Liver (tissue), 9 donors: ENCODE measurements around the gene NTN1. TPM values are rescaled to one million over a fixed set of nuclear protein-coding genes. Genes with fewer than 3 reads are reported as not detected.

ENCODE experiments used
- DNase-seq: peaks from one replicate; pipeline ENCODE4 v3.0.0-alpha.2; 2017; ENCODE audit warnings: low spot score
- H3K27ac ChIP-seq, 2 donors: one replicate each; pipeline ENCODE4 v1.7.0; 2013; ENCODE audit warnings: inconsistent platforms in 2 of 2, low read length in 2 of 2, control low read depth in 1 of 2, low read depth in 1 of 2, mild to moderate bottlenecking in 1 of 2
- H3K27me3 ChIP-seq, 4 donors: one replicate each; pipeline versions ENCODE4 v1.6.1 to v1.7.0; 2013; ENCODE audit warnings: low read length in 3 of 4, inconsistent platforms in 1 of 4, mild to moderate bottlenecking in 1 of 4, moderate library complexity in 1 of 4; ENCODE audit not compliant: control insufficient read depth in 4 of 4, insufficient read depth in 4 of 4
- H3K36me3 ChIP-seq, 4 donors: one replicate each; pipeline versions ENCODE4 v1.6.1 to v1.7.0; 2013; ENCODE audit warnings: low read length in 3 of 4, mild to moderate bottlenecking in 3 of 4, low read depth in 1 of 4, moderate library complexity in 1 of 4; ENCODE audit not compliant: control insufficient read depth in 4 of 4, insufficient read depth in 3 of 4
- H3K4me1 ChIP-seq, 4 donors: one replicate each; pipeline versions ENCODE4 v1.6.1 to v1.7.0; 2013; ENCODE audit warnings: low read length in 3 of 4, mild to moderate bottlenecking in 3 of 4, moderate library complexity in 1 of 4; ENCODE audit not compliant: control insufficient read depth in 4 of 4, insufficient read depth in 4 of 4
- H3K4me3 ChIP-seq, 3 donors: one replicate each; pipeline versions ENCODE4 v1.6.1 to v1.7.0; 2013; ENCODE audit warnings: low read length in 3 of 3, control low read depth in 1 of 3, low read depth in 1 of 3, mild to moderate bottlenecking in 1 of 3
- H3K9ac ChIP-seq, 2 donors: one replicate each; pipeline ENCODE4 v1.7.0; 2013; ENCODE audit warnings: low read length in 2 of 2, mild to moderate bottlenecking in 2 of 2, moderate library complexity in 2 of 2, control low read depth in 1 of 2, low read depth in 1 of 2
- H3K9me3 ChIP-seq, 4 donors: one replicate each; pipeline versions ENCODE4 v1.6.1 to v1.7.0; 2013; ENCODE audit warnings: low read length in 3 of 4; ENCODE audit not compliant: control insufficient read depth in 4 of 4
- ATF3 ChIP-seq: IDR thresholded peaks from 2 replicates; pipeline ENCODE4 v1.6.1; 2016; ENCODE audit warnings: antibody characterized with exemption
- CTCF ChIP-seq: fragments of 150-350 bp; IDR thresholded peaks from 2 replicates; pipeline ENCODE4 v1.5.1; 2017; ENCODE audit warnings: improper control_type of control experiment, low read depth, low read length; ENCODE audit not compliant: missing input control
- FOXA1 ChIP-seq: IDR thresholded peaks from 2 replicates; pipeline ENCODE4 v1.6.1; 2016; ENCODE audit warnings: antibody characterized with exemption
- FOXA2 ChIP-seq: IDR thresholded peaks from 2 replicates; pipeline ENCODE4 v1.6.1; 2016; ENCODE audit warnings: antibody characterized with exemption
- GABPA ChIP-seq, 2 donors: IDR thresholded peaks in 1 of 2; conservative IDR thresholded peaks in 1 of 2; 2 replicates each; pipeline ENCODE4 v1.6.1; 2016; ENCODE audit warnings: antibody characterized with exemption in 2 of 2, mild to moderate bottlenecking in 1 of 2, moderate library complexity in 1 of 2
- JUND ChIP-seq, 2 donors: IDR thresholded peaks; 2 replicates each; pipeline ENCODE4 v1.6.1; 2016; ENCODE audit warnings: antibody characterized with exemption in 2 of 2
- MAX ChIP-seq: IDR thresholded peaks from 2 replicates; pipeline ENCODE4 v1.6.1; 2016; ENCODE audit warnings: antibody characterized with exemption
- NR2F2 ChIP-seq: IDR thresholded peaks from 2 replicates; pipeline ENCODE4 v1.6.1; 2016; ENCODE audit warnings: antibody characterized with exemption
- RAD21 ChIP-seq, 2 donors: IDR thresholded peaks; 2 replicates each; pipeline ENCODE4 v1.6.1; 2016; ENCODE audit warnings: antibody characterized with exemption in 2 of 2, mild to moderate bottlenecking in 2 of 2
- REST ChIP-seq: IDR thresholded peaks from 2 replicates; pipeline ENCODE4 v1.6.1; 2016; ENCODE audit warnings: antibody characterized with exemption, mild to moderate bottlenecking
- SP1 ChIP-seq: IDR thresholded peaks from 2 replicates; pipeline ENCODE4 v1.6.1; 2018; ENCODE audit warnings: antibody characterized with exemption, mild to moderate bottlenecking
- TAF1 ChIP-seq: conservative IDR thresholded peaks from 2 replicates; pipeline ENCODE4 v1.6.1; 2016; ENCODE audit warnings: antibody characterized with exemption, mild to moderate bottlenecking
- YY1 ChIP-seq: IDR thresholded peaks from 2 replicates; pipeline ENCODE4 v1.6.1; 2016; ENCODE audit warnings: antibody characterized with exemption, mild to moderate bottlenecking
- ZBTB33 ChIP-seq: IDR thresholded peaks from 2 replicates; pipeline ENCODE4 v1.6.1; 2016; ENCODE audit warnings: antibody characterized with exemption
- WGBS: extraction: QIAGEN DNeasy Blood & Tissue Kit; methylation state at CpG from one replicate; pipeline ENCODE4 v1.1.7; 2013; 5-methylcytosine and 5-hydroxymethylcytosine counted together
- polyA plus RNA-seq, 2 donors: library from polyadenylated mRNA; stranded (reverse) in 1 of 2; unstranded in 1 of 2; fragments of 200-250 nt in 1 of 2; fragments of >200 nt in 1 of 2; fragmentation: Nextera tagmentation in 1 of 2; extraction: Ambion mirVana in 1 of 2; gene quantifications; one replicate each; pipeline versions ENCODE4 v1.2.1 to v1.2.3, GENCODE V29; 2013 to 2015
- total RNA-seq, 2 donors: library from RNA; depleted of rRNA; stranded (reverse); fragments of >200 nt; gene quantifications; one replicate each; pipeline ENCODE4 v1.2.3, GENCODE V29; 2014
- donor health status: healthy.
- donor health status: healthy.
- donor health status: healthy.
- donor health status: healthy.
- donor health status: healthy.

Gene NTN1
- total and polyA plus RNA-seq, 4 donors = 0.14 to 8.7 (median 4.3) TPM

GRCh38 chr17:9227819-9228407, 206.6 kb downstream of the NTN1 start:
- no peaks in the 10 kb centered on the region for H3K9me3 ChIP-seq
- no peak overlapping the region for H3K27ac ChIP-seq
- H3K27me3 ChIP-seq = no peaks in the 10 kb centered on the region
- no peaks in the 10 kb centered on the region for H3K36me3 ChIP-seq
- TF ChIP-seq MAX = no peak
- no peak for TF ChIP-seq YY1
- TF ChIP-seq ATF3 = no peak
- no peak for TF ChIP-seq REST
- no peak for TF ChIP-seq ZBTB33
- no peaks in the 10 kb centered on the region for H3K4me1 ChIP-seq
- no peak overlapping the region for H3K4me3 ChIP-seq
- H3K9ac ChIP-seq = no peak overlapping the region
- WGBS = 85% methylated on average over 13 of the region's 13 CpGs
- DNase-seq = no peak

GRCh38 chr17:9228408-9229159, 207.3 kb downstream of the NTN1 start:
- Histone ChIP-seq H3K27me3 (no peaks in the 10 kb centered on the region), H3K4me3 (no peak overlapping the region), H3K9ac (no peak overlapping the region), H3K4me1 (no peaks in the 10 kb centered on the region), H3K36me3 (no peaks in the 10 kb centered on the region), H3K27ac (no peak overlapping the region), H3K9me3 (no peaks in the 10 kb centered on the region)
- WGBS = 83% methylated on average over 16 of the region's 16 CpGs
- no peak for DNase-seq
- no peak for TF ChIP-seq CTCF
- TF ChIP-seq MAX = no peak
- no peak for TF ChIP-seq YY1
- TF ChIP-seq TAF1 = no peak
- TF ChIP-seq SP1 = no peak
- TF ChIP-seq FOXA2 = no peak
- no peak for TF ChIP-seq GABPA (IDR thresholded peaks at IDR 0.05 in 1 of 2, conservative IDR thresholded peaks at IDR 0.05 in 1 of 2)
- no peak for TF ChIP-seq ZBTB33
- TF ChIP-seq REST = no peak
- TF ChIP-seq NR2F2 = no peak
- no peak for TF ChIP-seq JUND (IDR thresholded peaks at IDR 0.05)
- TF ChIP-seq RAD21 (IDR thresholded peaks at IDR 0.05) = no peak
- TF ChIP-seq ATF3 = no peak
- no peak for TF ChIP-seq FOXA1
